Activated B cell treated with CpG ODN at 0.5 μM for 24 hours (primary cell): ENCODE results near the gene KCNN3. TPM values are rescaled to one million over a fixed set of nuclear protein-coding genes. Genes with fewer than 3 reads are reported as not detected.
A peak's percentile ranks its signal among the peaks of the same experiment; 100 is the strongest.

ENCODE experiments used
- ATAC-seq: fragments of 200-7000 bp; cut with Tn5 transposase; one replicate; pipeline ENCODE4 v1.10.0; 2021; ENCODE audit warnings: low read depth, mild to moderate bottlenecking, moderate library complexity
- CTCF ChIA-PET: fragments of 350-600 bp; sonication (Branson Sonifier 250); formaldehyde crosslinking; loops from one replicate; lab custom pipeline; 2021; ENCODE audit warnings: antibody characterized with exemption; lab: Charles Lee
- POLR2A ChIA-PET: fragments of 350-600 bp; sonication (Branson Sonifier 250); formaldehyde crosslinking; loops from one replicate; lab custom pipeline; 2021; ENCODE audit warnings: antibody characterized with exemption; lab: Charles Lee
- DNase-seq: peaks from one replicate; pipeline ENCODE4 v3.0.0; 2022
- H3K27ac Mint-ChIP-seq: one replicate; pipeline ENCODE4 v1.8.0; 2020; ENCODE audit warnings: mixed read lengths
- H3K27me3 Mint-ChIP-seq: one replicate; pipeline ENCODE4 v1.8.0; 2021; ENCODE audit warnings: mixed read lengths
- H3K36me3 Mint-ChIP-seq: one replicate; pipeline ENCODE4 v1.8.0; 2021; ENCODE audit warnings: low read depth, mixed read lengths
- H3K4me1 Mint-ChIP-seq: one replicate; pipeline ENCODE4 v1.8.0; 2021; ENCODE audit warnings: mixed read lengths
- H3K4me3 Mint-ChIP-seq: one replicate; pipeline ENCODE4 v1.8.0; 2020; ENCODE audit warnings: mild to moderate bottlenecking, mixed read lengths
- H3K9me3 Mint-ChIP-seq: one replicate; pipeline ENCODE4 v1.8.0; 2020; ENCODE audit warnings: mixed read lengths
- intact Hi-C: fragments of 100-400 bp; cut with micrococcal nuclease; formaldehyde crosslinking; loops from one replicate; pipeline ENCODE4 v1.15.1; 2024
- total RNA-seq: library from RNA; stranded (reverse); gene quantifications from 2 replicates; pipeline ENCODE4 v1.2.3, GENCODE V29; 2022
- TF ChIP-seq, protein P1 (sequence below): fragments of 200-600 bp; IDR thresholded peaks from one replicate; pipeline ENCODE4 v1.8.0; 2022; ENCODE audit warnings: antibody characterized with exemption, mild to moderate bottlenecking

Gene KCNN3
- total RNA-seq, 1 donor from 2014 or later: 1.1 TPM

GRCh38 chr1:154842635-154843034, 27.4 kb downstream of the KCNN3 start:
- H3K4me1 Mint-ChIP-seq: peaks cover 16% of the 10 kb centered on the region
- ATAC-seq (peak; percentile 31), DNase-seq (no peak)
- peaks cover 14% of the 10 kb centered on the region for H3K27me3 Mint-ChIP-seq
- ChIA-PET CTCF (no interaction called here), POLR2A (no interaction called here)
- intact Hi-C loops: no loop called here
- no peak overlapping the region for H3K4me3 Mint-ChIP-seq
- TF ChIP-seq, protein P1, sequence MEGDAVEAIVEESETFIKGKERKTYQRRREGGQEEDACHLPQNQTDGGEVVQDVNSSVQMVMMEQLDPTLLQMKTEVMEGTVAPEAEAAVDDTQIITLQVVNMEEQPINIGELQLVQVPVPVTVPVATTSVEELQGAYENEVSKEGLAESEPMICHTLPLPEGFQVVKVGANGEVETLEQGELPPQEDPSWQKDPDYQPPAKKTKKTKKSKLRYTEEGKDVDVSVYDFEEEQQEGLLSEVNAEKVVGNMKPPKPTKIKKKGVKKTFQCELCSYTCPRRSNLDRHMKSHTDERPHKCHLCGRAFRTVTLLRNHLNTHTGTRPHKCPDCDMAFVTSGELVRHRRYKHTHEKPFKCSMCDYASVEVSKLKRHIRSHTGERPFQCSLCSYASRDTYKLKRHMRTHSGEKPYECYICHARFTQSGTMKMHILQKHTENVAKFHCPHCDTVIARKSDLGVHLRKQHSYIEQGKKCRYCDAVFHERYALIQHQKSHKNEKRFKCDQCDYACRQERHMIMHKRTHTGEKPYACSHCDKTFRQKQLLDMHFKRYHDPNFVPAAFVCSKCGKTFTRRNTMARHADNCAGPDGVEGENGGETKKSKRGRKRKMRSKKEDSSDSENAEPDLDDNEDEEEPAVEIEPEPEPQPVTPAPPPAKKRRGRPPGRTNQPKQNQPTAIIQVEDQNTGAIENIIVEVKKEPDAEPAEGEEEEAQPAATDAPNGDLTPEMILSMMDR: no peak
- H3K36me3 Mint-ChIP-seq: no peaks in the 10 kb centered on the region
- H3K27ac Mint-ChIP-seq: no peak overlapping the region
- H3K9me3 Mint-ChIP-seq: no peaks in the 10 kb centered on the region

DNA sequence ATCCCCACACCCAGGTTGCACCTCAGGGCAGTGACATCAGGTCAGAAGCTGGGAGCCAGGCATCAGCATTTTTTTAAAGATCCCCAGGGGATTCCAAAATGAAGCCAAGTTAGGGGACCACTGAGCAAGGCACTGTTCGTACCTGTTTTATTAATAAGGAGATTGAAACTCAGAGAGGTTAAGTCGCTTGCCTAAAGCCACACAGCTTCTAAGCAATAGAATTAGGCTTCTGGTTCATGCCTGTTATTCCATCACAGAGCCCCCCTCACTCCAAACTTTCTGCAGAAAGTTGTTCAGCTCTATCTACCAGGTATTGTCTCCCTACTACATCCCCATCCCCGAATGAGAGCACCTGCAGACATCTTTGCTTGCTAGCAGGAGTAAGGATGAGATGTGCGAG, 28.7 kb downstream of the KCNN3 start:
- TF ChIP-seq, protein P1: no peak
- intact Hi-C loops: no loop called here
- H3K4me1 Mint-ChIP-seq: peaks cover 18% of the 10 kb centered on the region
- ATAC-seq (no peak), DNase-seq (no peak)
- peaks cover 14% of the 10 kb centered on the region for H3K27me3 Mint-ChIP-seq
- H3K27ac Mint-ChIP-seq: no peak overlapping the region
- POLR2A ChIA-PET: no interaction called here
- CTCF ChIA-PET: no interaction called here
- no peak overlapping the region for H3K4me3 Mint-ChIP-seq
- no peaks in the 10 kb centered on the region for H3K36me3 Mint-ChIP-seq
- no peaks in the 10 kb centered on the region for H3K9me3 Mint-ChIP-seq

GRCh38 chr1:154840269-154841176, 29.6 kb downstream of the KCNN3 start:
- H3K27ac Mint-ChIP-seq: no peak overlapping the region
- POLR2A ChIA-PET: no interaction called here
- ATAC-seq: no peak

GRCh38 chr1:154839691-154840090, 30.4 kb downstream of the KCNN3 start:
- ChIA-PET CTCF (no interaction called here), POLR2A (no interaction called here)
- Mint-ChIP-seq H3K4me3 (no peak overlapping the region), H3K27ac (no peak overlapping the region), H3K36me3 (no peaks in the 10 kb centered on the region), H3K27me3 (peaks cover 6% of the 10 kb centered on the region), H3K4me1 (peaks cover 14% of the 10 kb centered on the region), H3K9me3 (no peaks in the 10 kb centered on the region)
- DNase-seq: no peak
- TF ChIP-seq, protein P1: no peak
- ATAC-seq: no peak
- intact Hi-C loops: no loop called here

More at GRCh38 chr1:154840269-154841176, 29.6 kb downstream of the KCNN3 start:
- Mint-ChIP-seq H3K9me3 (no peaks in the 10 kb centered on the region), H3K27me3 (peaks cover 11% of the 10 kb centered on the region), H3K36me3 (no peaks in the 10 kb centered on the region), H3K4me1 (peaks cover 14% of the 10 kb centered on the region), H3K4me3 (no peak overlapping the region)
- CTCF ChIA-PET: no interaction called here
- intact Hi-C loops: no loop called here
- TF ChIP-seq, protein P1: no peak
- no peak for DNase-seq

DNA sequence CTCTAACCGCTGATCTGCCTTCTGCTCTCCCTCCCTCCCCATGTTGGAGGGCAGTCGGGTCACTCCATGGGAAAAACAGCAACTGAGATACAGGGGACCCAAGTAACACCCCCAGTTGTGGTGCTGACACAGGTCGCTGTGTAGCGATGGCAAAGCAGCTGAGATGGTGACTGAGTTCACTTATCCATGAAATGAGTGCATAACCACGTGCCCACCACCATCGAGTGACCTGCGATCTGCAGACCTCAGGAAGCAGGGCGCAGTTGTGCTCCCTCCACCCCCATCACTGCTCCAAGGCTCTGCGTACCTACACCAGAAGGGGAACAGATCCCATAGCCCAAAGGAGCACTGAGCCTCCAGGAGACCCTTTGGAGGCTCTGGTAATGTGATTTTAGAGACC, 31.1 kb downstream of the KCNN3 start:
- POLR2A ChIA-PET: no interaction called here
- CTCF ChIA-PET: interaction anchor here (1.3 kb wide), 1 partner anchor 40 kb away, joined by 3 read pairs; no protein-coding TSS in a partner anchor
- H3K36me3 Mint-ChIP-seq: no peaks in the 10 kb centered on the region
- TF ChIP-seq, protein P1: no peak
- no peak overlapping the region for H3K27ac Mint-ChIP-seq
- no peak for DNase-seq
- no peak for ATAC-seq
- peaks cover 6% of the 10 kb centered on the region for H3K27me3 Mint-ChIP-seq
- H3K9me3 Mint-ChIP-seq: no peaks in the 10 kb centered on the region
- intact Hi-C loops: no loop called here
- H3K4me3 Mint-ChIP-seq: no peak overlapping the region
- H3K4me1 Mint-ChIP-seq: peaks cover 11% of the 10 kb centered on the region
